ENCODE results near the gene KDSR.

The KDSR gene

DNA sequence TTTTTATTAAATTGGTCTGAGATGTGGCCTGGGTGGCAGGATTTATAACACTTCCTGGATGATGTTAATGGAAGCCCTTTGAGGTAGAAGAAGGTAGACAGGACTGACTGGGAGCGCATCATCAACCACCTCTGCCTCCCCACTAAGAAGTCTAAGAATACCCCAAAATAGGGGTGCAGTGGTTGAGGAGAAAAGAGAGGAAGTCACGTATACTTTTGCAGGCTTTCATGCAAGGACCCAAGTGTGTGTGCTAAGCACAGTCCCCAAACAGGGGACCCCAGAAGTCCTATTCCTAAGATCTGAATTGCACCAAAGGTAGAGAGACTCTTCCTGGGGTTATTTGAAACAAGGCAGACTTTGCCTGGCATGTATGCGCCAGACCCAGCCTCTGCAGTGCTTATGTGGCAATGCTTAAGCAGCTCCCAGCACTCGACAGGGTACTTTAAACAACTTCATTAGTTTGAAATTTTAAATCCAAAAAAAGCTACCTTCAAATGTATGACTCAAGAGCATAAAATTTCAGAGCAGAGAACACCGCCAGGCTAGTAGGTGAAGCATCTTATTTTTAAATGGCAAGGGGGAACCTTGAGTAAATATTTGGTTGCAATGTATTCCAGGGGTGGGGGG, 82.7 kb downstream of the KDSR start:
- no peak for DNase-seq (ENCODE audit: low read depth)

DNA sequence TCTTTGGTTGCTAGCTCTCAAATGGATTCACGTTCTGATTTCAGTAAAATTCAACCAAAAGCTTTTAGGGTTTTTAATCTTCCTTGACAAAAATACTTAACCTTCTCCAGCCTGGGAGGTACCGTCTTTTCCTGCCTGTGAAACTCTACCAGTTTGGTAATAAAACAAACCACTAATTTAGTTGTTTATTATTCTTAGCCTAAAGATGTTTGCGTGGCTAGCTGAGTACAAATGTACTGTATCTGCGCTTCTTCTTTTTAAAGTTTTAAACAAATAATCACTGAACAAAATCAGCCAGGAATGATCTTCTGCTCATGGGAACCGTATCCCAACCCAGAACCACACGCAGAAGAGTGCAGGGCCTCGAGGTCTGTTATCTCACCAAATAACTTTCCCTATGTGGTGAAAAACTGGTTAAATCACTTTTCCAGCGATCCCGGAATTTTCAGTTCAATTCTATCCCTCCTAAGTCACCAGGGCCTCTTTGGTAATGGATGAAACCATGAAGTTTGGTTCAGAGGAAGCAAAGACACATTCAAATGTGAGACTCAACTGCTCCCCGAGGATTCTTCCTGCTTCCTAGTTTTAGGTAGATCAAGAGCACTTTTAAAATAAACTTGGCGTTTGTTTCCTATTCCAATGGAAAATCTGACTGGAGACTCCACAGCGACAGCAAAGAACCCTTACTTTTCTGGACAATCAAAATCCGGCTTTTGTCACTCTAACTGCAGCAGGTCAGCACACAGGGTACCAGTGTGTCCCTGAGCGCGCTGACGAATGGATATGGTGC, 83.5 kb downstream of the KDSR start:
- no peak for DNase-seq (ENCODE audit: low read depth)

DNA sequence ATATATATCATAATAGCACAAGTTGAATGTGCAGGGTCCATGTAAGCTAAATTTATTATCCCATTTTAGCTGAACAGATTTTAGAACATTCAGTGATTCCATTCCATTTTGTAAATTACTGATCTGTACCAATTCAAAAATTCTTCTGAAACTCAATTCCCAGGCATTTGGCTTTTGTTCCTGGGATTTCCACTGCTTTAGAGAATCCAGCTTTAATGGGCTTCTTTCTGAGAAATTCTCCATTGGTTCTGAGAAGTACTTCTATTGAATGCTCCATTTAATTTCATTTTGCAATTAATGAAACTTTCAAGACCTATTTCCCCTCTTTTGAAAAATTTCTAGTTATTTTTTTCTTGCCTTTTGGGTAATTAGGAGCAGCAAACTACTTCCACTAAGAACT, 84.2 kb downstream of the KDSR start:
- no peak for DNase-seq (ENCODE audit: low read depth)
